ENCODE measurements around the gene PPIL3. TPM values are rescaled to one million over a fixed set of nuclear protein-coding genes. Genes with fewer than 3 reads are reported as not detected.
A peak's percentile ranks its signal among the peaks of the same experiment; 100 is the strongest.
"Not testable (repeated sequence)": the region's sequence is repeated elsewhere in the genome, so short reads cannot be mapped to it uniquely, and the experiment has no call there.

The PPIL3 gene
- 10 to 100 TPM in 2 of 3 donors, 1 to 10 TPM in 1; 7.0 to 25.3 (median 18.3) TPM for polyA plus RNA-seq

DNA sequence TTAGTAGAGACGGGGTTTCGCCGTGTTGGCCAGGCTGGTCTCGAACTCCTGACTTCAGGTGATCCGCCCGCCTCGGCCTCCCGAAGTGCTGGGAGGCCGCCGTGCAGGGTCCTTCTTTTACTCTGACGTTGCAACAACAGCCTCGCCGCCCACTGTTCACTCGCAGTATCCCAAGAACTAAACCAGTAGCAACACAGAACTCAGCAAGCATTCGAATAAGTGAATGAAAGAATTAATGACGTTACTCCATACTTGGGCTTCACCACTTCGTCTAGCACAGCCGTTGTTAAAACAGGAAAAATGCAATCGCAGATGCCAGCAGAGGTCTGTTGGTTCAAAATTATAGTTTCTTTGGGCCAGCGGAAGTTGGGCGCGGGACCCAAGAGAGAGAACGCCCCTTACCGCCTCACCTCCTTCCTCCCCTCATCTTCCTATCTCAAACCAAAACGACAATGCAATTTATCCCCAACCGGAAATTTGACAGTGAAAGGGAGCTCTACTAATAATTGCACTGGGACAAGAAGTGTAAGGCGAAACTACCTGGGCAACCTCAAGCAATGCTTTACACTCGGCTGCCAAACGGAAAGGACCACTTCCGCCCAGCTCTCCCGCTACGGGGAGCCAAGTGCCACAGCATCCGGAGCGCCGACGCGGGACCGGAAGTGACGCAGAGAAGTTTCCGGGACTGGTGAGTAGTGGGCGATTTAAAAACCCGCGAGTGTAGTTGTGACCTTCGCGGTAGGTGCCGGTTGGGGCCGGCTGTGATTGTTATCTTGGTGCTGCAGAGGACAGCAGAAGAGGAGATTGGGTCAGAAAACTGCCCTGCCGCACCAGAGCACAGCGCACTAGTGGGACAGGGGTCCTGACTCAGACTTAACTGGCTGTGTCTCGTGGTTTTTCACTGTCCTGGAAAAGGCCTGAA lies at the start of gene PPIL3, which contains the start of gene NIF3L1:
TSS of gene PPIL3 (minus strand) at position 374 of the 922 bp plus-strand sequence. CDS start 1,462 bp downstream, outside the sequence.
TSS of gene NIF3L1 (plus strand) at position 668 of the 922 bp plus-strand sequence. CDS start 2,573 bp downstream, outside the sequence.
- WGBS, 3 donors, result 0% methylated on average over 50 of the region's 50 CpGs
- peak within 1 kb of the TSS; percentile 93 for H3K27ac ChIP-seq (ENCODE audit: low read depth, low read length)

DNA sequence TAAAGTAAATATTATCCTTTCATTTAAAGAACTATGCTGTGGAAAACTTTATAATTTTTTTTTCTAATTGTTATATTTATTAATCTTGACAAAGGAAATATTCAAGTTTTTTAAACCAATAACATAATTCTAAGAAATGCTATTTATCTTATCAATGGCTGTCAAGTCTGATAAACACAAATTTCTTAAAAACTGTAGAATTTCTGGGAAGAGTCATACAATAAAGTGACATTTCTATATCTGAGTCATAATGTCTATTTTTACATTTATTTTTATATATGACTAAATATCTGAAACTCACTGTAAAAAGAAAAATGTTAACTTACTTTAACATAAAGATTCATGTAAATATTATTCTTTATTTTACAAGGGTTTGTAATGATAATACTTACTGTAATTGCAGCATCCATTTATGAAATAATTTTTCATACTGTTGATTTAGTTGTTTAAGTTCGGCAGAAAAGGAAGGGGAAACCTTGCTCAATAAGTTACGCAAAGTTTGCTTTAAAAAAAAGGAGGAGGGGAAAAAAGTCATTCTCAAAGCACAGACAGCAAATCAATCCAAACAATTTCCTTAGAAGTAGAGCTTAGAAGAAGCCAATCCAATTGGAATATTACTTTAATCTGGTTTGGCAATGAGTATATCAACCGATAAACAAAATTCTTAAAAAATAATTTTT lies 42.2 kb upstream of the PPIL3 start:
- H3K27ac ChIP-seq (ENCODE audit: low read depth, low read length), result no peak overlapping the region
- 49 to 63% (median 55%) methylated on average over 3 of the region's 3 CpGs for WGBS, 3 donors

DNA sequence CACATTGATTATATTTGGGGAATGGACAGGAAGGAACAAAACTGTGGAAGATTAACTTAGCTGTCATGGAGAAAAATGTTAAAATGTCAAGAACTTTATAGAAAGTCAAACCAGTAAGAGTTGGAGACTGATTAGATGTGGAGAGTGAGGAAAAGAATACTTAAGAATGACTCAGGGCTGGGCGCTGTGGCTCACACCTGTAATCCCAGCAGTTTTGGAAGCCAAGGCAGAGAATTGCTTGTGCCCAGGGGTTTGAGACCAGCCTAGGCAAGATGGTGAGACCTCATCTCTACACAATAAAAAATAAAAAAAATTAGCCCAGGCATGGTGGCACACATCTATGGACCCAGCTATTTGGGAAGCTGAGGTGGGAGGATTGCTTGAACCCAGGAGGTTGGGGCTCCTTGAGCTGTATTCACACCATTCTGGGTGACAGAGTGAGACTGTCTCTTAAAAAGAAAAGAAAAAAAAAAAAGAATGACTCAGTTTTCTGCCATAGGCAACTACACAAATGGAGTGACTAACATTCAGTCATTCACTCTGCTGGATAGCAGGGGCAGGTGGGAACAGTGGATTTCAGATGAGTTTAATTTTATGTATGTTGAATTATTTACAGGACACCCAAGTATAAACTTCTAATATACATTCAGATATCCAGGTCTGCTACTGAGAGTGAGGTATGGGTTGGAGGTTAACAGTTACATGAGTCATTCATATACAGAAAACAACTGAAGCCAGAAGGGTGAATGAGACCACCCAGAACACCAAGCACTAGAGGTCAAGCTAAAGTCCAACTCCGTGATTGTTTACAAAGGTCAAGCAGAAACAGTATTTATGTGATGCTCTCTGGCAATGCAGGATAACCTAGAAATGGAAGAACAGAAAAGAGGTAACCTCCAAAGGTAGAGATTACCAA lies 40.7 kb upstream of the PPIL3 start:
- no peak overlapping the region for H3K27ac ChIP-seq (ENCODE audit: low read depth, low read length)
- 74 to 85% (median 82%) methylated on average over 2 of the region's 2 CpGs for WGBS, 3 donors

DNA sequence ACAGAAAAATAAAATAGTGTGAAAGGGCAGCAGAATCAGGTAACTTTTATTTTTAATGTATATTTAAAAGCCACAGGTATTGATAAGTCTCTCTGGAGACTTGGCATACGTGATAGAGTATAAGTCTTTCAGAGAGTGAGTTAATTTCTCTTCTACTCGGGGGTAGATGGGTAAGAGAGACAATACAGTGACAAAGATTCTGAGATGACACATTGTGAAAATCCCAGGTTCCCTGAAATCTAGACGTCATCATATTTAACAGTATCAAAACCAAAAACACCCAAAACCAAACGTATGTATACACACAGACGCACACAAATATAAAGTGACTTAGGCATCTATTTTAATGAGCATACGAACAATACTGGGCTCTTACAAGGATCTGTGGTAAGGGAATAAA lies 33.6 kb upstream of the PPIL3 start:
- H3K27ac ChIP-seq (ENCODE audit: low read depth, low read length), result no peak overlapping the region
- WGBS, 3 donors, result 87 to 90% (median 87%) methylated on average over 6 of the region's 6 CpGs

- no peak overlapping the region for H3K27ac ChIP-seq (ENCODE audit: low read depth, low read length)
These were observed 24.8 kb upstream of the PPIL3 start for GRCh38 chr2:200913654-200914053.

DNA sequence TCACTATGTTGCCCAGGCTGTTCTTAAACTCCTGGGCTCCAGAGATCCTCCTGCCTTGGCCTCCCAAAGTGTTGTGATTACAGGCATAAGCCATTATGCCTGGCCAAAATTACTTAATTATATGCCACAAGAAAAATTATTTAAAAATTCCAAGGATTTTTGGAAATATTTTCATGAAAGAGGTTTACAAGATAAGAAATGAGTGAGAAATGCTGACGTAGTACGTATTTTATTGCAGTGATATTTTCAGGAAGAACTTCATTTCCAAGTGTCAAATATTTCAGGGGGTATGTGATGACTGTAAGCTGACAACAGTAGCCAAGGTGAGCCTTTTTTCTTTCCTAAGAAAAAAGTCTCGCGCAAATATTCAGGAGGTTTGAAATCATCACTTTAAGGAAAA lies 21.1 kb upstream of the PPIL3 start:
- no peak overlapping the region for H3K27ac ChIP-seq (ENCODE audit: low read depth, low read length)
- 95 to 96% (median 95%) methylated on average over 4 of the region's 4 CpGs for WGBS, 3 donors

GRCh38 chr2:200905618-200906296 lies 16.9 kb upstream of the PPIL3 start:
- H3K27ac ChIP-seq (ENCODE audit: low read depth, low read length), result no peak overlapping the region
- 48 to 53% (median 53%) methylated on average over 2 of the region's 2 CpGs for WGBS, 3 donors

DNA sequence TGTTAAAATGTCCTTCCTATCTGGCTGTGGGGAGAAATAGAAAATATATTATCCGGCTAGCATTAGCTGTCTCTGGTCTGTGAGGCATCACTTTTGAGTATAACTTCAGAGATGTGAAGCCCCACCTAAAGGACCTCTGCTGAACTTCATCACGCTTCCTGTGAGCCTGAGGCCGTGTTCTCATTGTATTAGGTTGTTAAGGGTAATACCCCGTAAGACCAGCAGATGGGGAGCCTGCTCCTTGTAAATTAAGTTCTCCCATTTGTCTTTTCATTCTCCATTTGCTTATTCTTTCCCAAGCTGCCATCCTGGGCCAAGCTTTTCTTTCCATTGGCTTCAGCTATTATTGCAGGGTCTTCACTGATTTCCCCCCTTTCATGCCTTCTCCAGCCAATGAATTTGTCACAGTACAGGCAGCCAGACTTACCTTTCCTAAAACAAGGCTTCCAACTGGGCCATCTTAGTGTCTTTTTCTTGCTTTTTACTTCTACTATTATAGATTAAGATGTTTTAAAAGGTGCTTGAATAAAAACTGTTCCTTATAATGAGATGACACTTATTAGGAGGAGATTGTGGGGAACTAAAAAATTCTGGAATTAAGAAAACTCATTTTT lies 12.7 kb upstream of the PPIL3 start:
- no peak overlapping the region for H3K27ac ChIP-seq (ENCODE audit: low read depth, low read length)
- WGBS, 3 donors, result 3 to 7% (median 7%) methylated on average over 4 of the region's 4 CpGs

GRCh38 chr2:200899482-200899881 lies 10.6 kb upstream of the PPIL3 start:
- no peak overlapping the region for H3K27ac ChIP-seq (ENCODE audit: low read depth, low read length)

GRCh38 chr2:200881715-200882249 lies 7.1 kb downstream of the PPIL3 start:
- 79 to 95% (median 84%) methylated on average over 2 of the region's 2 CpGs for WGBS, 3 donors
- not testable (repeated sequence) for H3K27ac ChIP-seq (ENCODE audit: low read depth, low read length)

DNA sequence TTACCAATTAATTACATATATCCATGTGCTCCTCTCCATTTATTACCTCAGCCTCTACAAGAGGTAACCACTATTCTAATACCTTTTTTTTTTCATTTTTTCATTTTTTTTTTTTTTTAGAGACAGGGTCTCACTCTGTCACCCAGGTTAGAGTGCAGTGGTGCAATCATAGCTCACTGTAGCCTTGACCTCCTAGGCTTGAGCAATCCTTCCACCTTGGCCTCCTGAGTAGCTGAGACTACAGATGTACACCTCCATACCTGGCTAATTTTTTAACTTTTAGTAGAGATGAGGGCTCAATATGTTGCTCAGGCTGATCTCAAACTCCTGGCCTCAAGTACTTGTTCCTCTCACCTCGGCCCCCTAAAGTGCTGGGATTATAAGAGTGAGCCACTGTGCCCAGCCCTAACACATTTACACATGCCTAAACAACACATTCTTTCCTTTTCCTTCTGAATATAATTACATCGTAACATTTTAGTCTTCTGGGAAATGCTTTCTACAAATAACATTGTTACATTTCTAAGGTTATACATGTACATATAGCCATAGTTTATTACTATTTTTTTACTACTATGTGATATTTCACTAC lies 10.5 kb downstream of the PPIL3 start:
- WGBS, 3 donors, result 86 to 95% (median 95%) methylated on average over 2 of the region's 2 CpGs
- no peak overlapping the region for H3K27ac ChIP-seq (ENCODE audit: low read depth, low read length)

- no peak overlapping the region for H3K27ac ChIP-seq (ENCODE audit: low read depth, low read length)
These were observed 11.4 kb downstream of the PPIL3 start for GRCh38 chr2:200877443-200877842.

DNA sequence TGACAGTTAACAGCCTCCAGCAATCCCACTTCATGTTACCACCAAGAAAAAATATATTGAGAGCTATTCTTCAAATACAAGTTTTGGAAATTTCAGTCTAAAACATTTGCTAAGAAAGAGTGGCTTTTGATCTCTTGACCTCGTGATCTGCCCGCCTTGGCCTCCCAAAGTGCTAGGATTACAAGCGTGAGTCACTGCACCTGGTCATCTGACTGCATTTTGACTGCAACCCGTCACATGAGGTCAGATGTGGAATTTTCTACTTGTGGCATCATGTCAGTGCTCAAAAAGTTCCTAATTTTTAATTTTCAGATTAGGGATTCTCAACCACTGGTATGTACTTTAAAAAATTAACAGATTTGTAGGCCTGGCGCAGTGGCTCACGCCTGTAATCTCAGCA lies 15.3 kb downstream of the PPIL3 start:
- WGBS, 3 donors, result 95 to 98% (median 95%) methylated on average over 6 of the region's 6 CpGs

DNA sequence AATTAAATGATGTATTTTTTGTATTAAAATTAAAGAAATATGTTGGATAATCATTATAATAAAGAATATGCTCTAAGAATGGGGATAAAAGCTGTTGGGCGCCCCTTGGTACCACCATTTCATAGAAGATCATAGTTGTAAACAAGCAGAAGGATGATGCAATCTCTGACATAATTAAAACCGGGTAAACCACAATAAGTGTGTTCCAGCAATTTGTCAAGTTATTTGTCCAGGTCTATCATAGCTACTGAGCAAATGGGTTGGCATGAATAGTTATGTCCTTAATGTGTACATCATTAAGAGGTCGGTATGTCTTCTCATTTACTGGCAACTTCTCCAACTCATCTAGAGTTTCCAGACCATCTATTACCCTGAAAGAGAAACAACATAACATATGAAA lies 17.7 kb downstream of the PPIL3 start:
- no peak overlapping the region for H3K27ac ChIP-seq (ENCODE audit: low read depth, low read length)

More for the DNA sequence above, 15.3 kb downstream of the PPIL3 start:
- H3K27ac ChIP-seq (ENCODE audit: low read depth, low read length), result no peak overlapping the region

DNA sequence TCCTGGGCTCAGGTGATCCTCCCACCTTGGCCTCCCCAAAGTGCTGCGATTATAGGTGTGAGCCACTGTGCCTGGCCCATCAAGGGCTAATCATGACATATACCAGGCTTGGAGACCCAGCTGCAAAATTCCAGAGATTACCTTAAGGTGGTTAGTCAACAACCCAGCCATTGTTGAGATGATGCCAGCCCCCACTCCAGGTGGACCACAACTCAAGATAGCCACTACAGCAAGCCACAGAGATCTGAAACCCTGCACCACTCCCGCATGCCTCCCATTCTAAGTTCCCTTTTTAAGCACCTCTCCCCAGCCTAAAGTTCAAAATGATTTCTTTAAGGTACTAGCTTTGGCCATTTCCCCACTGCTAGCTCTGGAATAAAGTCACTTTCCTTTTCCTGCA lies 19.9 kb downstream of the PPIL3 start:
- H3K27ac ChIP-seq (ENCODE audit: low read depth, low read length), result no peak overlapping the region
- 81 to 97% (median 81%) methylated on average over 2 of the region's 2 CpGs for WGBS, 3 donors

More for the DNA sequence above, 17.7 kb downstream of the PPIL3 start:
- 67 to 80% (median 72%) methylated on average over 3 of the region's 3 CpGs for WGBS, 3 donors

DNA sequence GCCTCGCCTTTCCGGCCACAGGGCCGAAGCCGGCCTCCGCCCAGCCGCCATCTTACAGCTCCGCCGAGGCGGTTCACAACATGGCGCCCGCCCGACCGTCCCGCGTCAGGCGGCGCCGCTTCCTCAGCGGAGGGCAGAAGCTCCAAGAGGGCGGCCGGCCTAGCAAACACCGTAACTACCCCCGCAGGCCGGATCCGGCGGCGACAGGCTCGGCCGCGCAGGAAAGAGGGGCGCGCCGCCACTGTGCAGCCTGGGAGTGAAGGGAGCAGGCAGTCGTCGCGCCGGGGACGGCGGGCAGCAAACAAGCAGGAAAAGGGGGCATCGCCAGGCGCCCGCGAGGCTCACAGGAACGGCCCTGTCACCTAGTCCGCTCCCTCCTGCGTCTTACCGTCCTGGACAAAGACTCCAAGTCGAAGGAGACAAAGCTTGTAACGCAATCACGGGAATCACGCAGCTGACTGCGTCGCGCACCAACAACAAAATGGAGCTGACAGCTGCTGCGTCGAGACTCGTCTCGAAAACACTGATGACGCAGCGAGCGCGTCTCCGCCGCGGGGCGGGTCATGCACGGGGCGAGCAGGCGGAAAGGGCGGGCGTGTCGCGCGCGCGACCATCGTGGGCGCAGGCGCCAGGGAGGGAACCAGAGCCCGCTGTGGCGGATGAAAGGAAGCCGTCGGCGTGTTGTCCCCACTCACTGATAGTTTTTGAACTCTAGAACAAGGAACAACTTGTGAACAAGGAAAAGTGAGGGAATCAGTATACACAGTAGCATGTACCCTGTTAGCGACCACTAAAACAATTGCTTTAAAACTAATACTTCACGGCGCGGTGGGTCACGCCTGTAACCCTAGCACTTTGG lies 24.5 kb downstream of the PPIL3 start, which contains the start of gene CLK1:
TSS of gene CLK1 (minus strand) at position 483 of the 859 bp plus-strand sequence. CDS start 2,796 bp downstream, outside the sequence.
- WGBS, 3 donors, result 0 to 2% (median 1%) methylated on average over 85 to 89 of the region's 89 CpGs
- peak within 1 kb of the TSS; percentile 99 for H3K27ac ChIP-seq (ENCODE audit: low read depth, low read length)

Measured in adipose tissue (tissue), 3 donors.